Cardiac muscle cell (in vitro differentiated cells and primary cell): ENCODE measurements around the gene CLCN5. TPM values are rescaled to one million over a fixed set of nuclear protein-coding genes. Genes with fewer than 3 reads are reported as not detected.

Source experiments
- DNase-seq, 2 donors: peaks; one replicate each; pipeline versions ENCODE4 v3.0.0 to v3.0.0-alpha.2; 2010 to 2017; ENCODE audit warnings: low read depth in 1 of 2, low spot score in 1 of 2
- H3K27ac ChIP-seq: fragments of 200-600 bp; sonication (generic); 2 replicates; pipeline ENCODE4 v1.5.1; 2016
- H3K27me3 ChIP-seq: fragments of 200-600 bp; sonication (generic); 2 replicates; pipeline ENCODE4 v1.6.0; 2016; ENCODE audit warnings: control low read depth
- H3K36me3 ChIP-seq: fragments of 200-600 bp; sonication (generic); 2 replicates; pipeline ENCODE4 v1.5.1; 2016; ENCODE audit warnings: control low read depth
- H3K4me1 ChIP-seq: fragments of 200-600 bp; sonication (generic); 2 replicates; pipeline ENCODE4 v1.8.1; 2017; ENCODE audit warnings: low read depth, mild to moderate bottlenecking, mixed run types
- H3K4me3 ChIP-seq: fragments of 200-600 bp; sonication (generic); 2 replicates; pipeline ENCODE4 v1.5.1; 2016; ENCODE audit warnings: mild to moderate bottlenecking
- H3K9me3 ChIP-seq: fragments of 200-600 bp; sonication (generic); 2 replicates; pipeline ENCODE4 v1.5.1; 2017; ENCODE audit warnings: low read depth, mild to moderate bottlenecking, control low read depth
- CTCF ChIP-seq: IDR thresholded peaks from 2 replicates; pipeline ENCODE4 v1.5.1; 2012; ENCODE audit warnings: low read depth, mild to moderate bottlenecking, low read length
- polyA plus RNA-seq: library from polyadenylated mRNA; unstranded; fragments of >200 nt; fragmentation: Nextera tagmentation; extraction: Ambion mirVana; gene quantifications from 2 replicates; pipeline ENCODE4 v1.2.1, GENCODE V29; 2016
- total RNA-seq: library from RNA; depleted of rRNA; stranded (reverse); fragments of >200 nt; gene quantifications from 2 replicates; pipeline ENCODE4 v1.2.3, GENCODE V29; 2016

The CLCN5 gene
- total RNA-seq (16.6 TPM in 2 replicates), polyA plus RNA-seq (6.2 and 6.6 TPM in 2 replicates)

- Histone ChIP-seq H3K36me3 (no peaks in the 10 kb centered on the region), H3K4me3 (peak within 1 kb of the TSS; percentile 93), H3K9me3 (no peaks in the 10 kb centered on the region), H3K27me3 (no peaks in the 10 kb centered on the region), H3K27ac (peak within 1 kb of the TSS; percentile 88), H3K4me1 (peaks cover 5% of the 10 kb centered on the region)
- no peak for TF ChIP-seq CTCF
- DNase-seq: peak; percentile 93 to 97
Measured at GRCh38 chrX:49922291-49923241, at the start of gene CLCN5. Gene CLCN5 (plus strand): TSS chrX:49922596. CDS start chrX:49925299, 2,703 bp downstream.

- peak; percentile 24 to 26 for DNase-seq
- TF ChIP-seq CTCF: peak; percentile 35
- Histone ChIP-seq H3K36me3 (no peaks in the 10 kb centered on the region), H3K4me1 (no peaks in the 10 kb centered on the region), H3K27ac (no peak overlapping the region), H3K4me3 (no peak overlapping the region), H3K9me3 (no peaks in the 10 kb centered on the region), H3K27me3 (no peaks in the 10 kb centered on the region)
Measured at GRCh38 chrX:49876750-49877149, 45.6 kb upstream of the CLCN5 start.

GRCh38 chrX:49877397-49878101 lies 44.8 kb upstream of the CLCN5 start:
- no peak for TF ChIP-seq CTCF
- no peak for DNase-seq
- H3K4me1 ChIP-seq: no peaks in the 10 kb centered on the region
- no peaks in the 10 kb centered on the region for H3K9me3 ChIP-seq
- H3K36me3 ChIP-seq: no peaks in the 10 kb centered on the region
- H3K4me3 ChIP-seq: no peak overlapping the region
- peak overlapping the region; percentile 71 for H3K27ac ChIP-seq
- H3K27me3 ChIP-seq: no peaks in the 10 kb centered on the region

- H3K27me3 ChIP-seq: no peaks in the 10 kb centered on the region
- TF ChIP-seq CTCF: no peak
- no peak for DNase-seq
- H3K4me3 ChIP-seq: peak overlapping the region; percentile 50
- peak overlapping the region; percentile 71 for H3K27ac ChIP-seq
- H3K9me3 ChIP-seq: no peaks in the 10 kb centered on the region
- no peaks in the 10 kb centered on the region for H3K36me3 ChIP-seq
- H3K4me1 ChIP-seq: no peaks in the 10 kb centered on the region
Measured at GRCh38 chrX:49878128-49878833, 44.1 kb upstream of the CLCN5 start.
